Measurements from ENCODE around the gene DLL4. TPM values are rescaled to one million over a fixed set of nuclear protein-coding genes. Genes with fewer than 3 reads are reported as not detected.
"Not testable (repeated sequence)": the region's sequence is repeated elsewhere in the genome, so short reads cannot be mapped to it uniquely, and the experiment has no call there.

Gene DLL4
- total and polyA plus RNA-seq, 4 donors = 11.8 to 31.8 (median 17.1) TPM

GRCh38 chr15:40959331-40960141 lies 30.4 kb downstream of the DLL4 start:
- peaks cover 0 to 11% (median 0%) of the 10 kb centered on the region in 5 donors for H3K4me1 ChIP-seq (ENCODE audit: control insufficient read depth in 5 of 5, insufficient read depth in 5 of 5, low read length in 5 of 5)
- no peak for ATAC-seq (ENCODE audit: insufficient read depth, low FRiP score)
- TF ChIP-seq CTCF (IDR thresholded peaks at IDR 0.05; ENCODE audit: control extremely low read depth, extremely low read depth) = no peak
- H3K36me3 ChIP-seq (ENCODE audit: control insufficient read depth in 4 of 4, insufficient read depth in 4 of 4, low read length in 4 of 4) = peaks cover 0 to 2% (median 0%) of the 10 kb centered on the region in 4 donors
- H3K9me3 ChIP-seq (ENCODE audit: control insufficient read depth in 4 of 4, insufficient read depth in 3 of 4, low read length in 3 of 4) = no peaks in the 10 kb centered on the region
- no peak overlapping the region for H3K27ac ChIP-seq (ENCODE audit: low read depth in 1 of 2, low read length in 1 of 2)
- 78 to 83% methylated on average over 21 to 22 of the region's 22 CpGs for WGBS, 2 donors
- H3K27me3 ChIP-seq (ENCODE audit: control insufficient read depth in 3 of 3, insufficient read depth in 3 of 3, low read length in 2 of 3) = no peaks in the 10 kb centered on the region
- no peak overlapping the region for H3K4me3 ChIP-seq
- no peak overlapping the region for H3K9ac ChIP-seq (ENCODE audit: insufficient read depth in 1 of 2, low read length in 2 of 2)
- no peak for DNase-seq

GRCh38 chr15:40960151-40960885 lies 31.2 kb downstream of the DLL4 start:
- Histone ChIP-seq H3K27ac (ENCODE audit: low read depth in 1 of 2, low read length in 1 of 2) (peak overlapping the region in 1 of 2 donors; percentile 68), H3K9ac (ENCODE audit: insufficient read depth in 1 of 2, low read length in 2 of 2) (no peak overlapping the region), H3K4me3 (no peak overlapping the region), H3K9me3 (ENCODE audit: control insufficient read depth in 4 of 4, insufficient read depth in 3 of 4, low read length in 3 of 4) (no peaks in the 10 kb centered on the region), H3K27me3 (ENCODE audit: control insufficient read depth in 3 of 3, insufficient read depth in 3 of 3, low read length in 2 of 3) (no peaks in the 10 kb centered on the region), H3K4me1 (ENCODE audit: control insufficient read depth in 5 of 5, insufficient read depth in 5 of 5, low read length in 5 of 5) (peaks cover 0 to 11% (median 0%) of the 10 kb centered on the region in 5 donors), H3K36me3 (ENCODE audit: control insufficient read depth in 4 of 4, insufficient read depth in 4 of 4, low read length in 4 of 4) (peaks cover 0 to 2% (median 0%) of the 10 kb centered on the region in 4 donors)
- DNase-seq = no peak
- ATAC-seq (ENCODE audit: insufficient read depth, low FRiP score) = no peak
- WGBS, 2 donors = 94 to 96% methylated on average over 16 of the region's 16 CpGs
- TF ChIP-seq CTCF (IDR thresholded peaks at IDR 0.05; ENCODE audit: control extremely low read depth, extremely low read depth) = no peak

GRCh38 chr15:40960925-40961324 lies 31.8 kb downstream of the DLL4 start:
- Histone ChIP-seq H3K27ac (ENCODE audit: low read depth in 1 of 2, low read length in 1 of 2) (peak overlapping the region in 1 of 2 donors; percentile 68), H3K4me3 (no peak overlapping the region), H3K9ac (ENCODE audit: insufficient read depth in 1 of 2, low read length in 2 of 2) (no peak overlapping the region), H3K4me1 (ENCODE audit: control insufficient read depth in 5 of 5, insufficient read depth in 5 of 5, low read length in 5 of 5) (peaks cover 0 to 10% (median 3%) of the 10 kb centered on the region in 5 donors), H3K9me3 (ENCODE audit: control insufficient read depth in 4 of 4, insufficient read depth in 3 of 4, low read length in 3 of 4) (no peaks in the 10 kb centered on the region), H3K27me3 (ENCODE audit: control insufficient read depth in 3 of 3, insufficient read depth in 3 of 3, low read length in 2 of 3) (no peaks in the 10 kb centered on the region), H3K36me3 (ENCODE audit: control insufficient read depth in 4 of 4, insufficient read depth in 4 of 4, low read length in 4 of 4) (no peaks in the 10 kb centered on the region)
- ATAC-seq (ENCODE audit: insufficient read depth, low FRiP score) = peak; percentile 83
- DNase-seq = no peak
- no peak for TF ChIP-seq CTCF (IDR thresholded peaks at IDR 0.05; ENCODE audit: control extremely low read depth, extremely low read depth)
- WGBS, 2 donors = 37 to 67% methylated on average over 11 of the region's 11 CpGs

GRCh38 chr15:40961740-40962139 lies 32.6 kb downstream of the DLL4 start:
- 93 to 97% methylated on average over 17 to 25 of the region's 25 CpGs for WGBS, 2 donors
- H3K9ac ChIP-seq (ENCODE audit: insufficient read depth in 1 of 2, low read length in 2 of 2); H3K27me3 ChIP-seq (ENCODE audit: control insufficient read depth in 3 of 3, insufficient read depth in 3 of 3, low read length in 2 of 3); H3K36me3 ChIP-seq (ENCODE audit: control insufficient read depth in 4 of 4, insufficient read depth in 4 of 4, low read length in 4 of 4); H3K9me3 ChIP-seq (ENCODE audit: control insufficient read depth in 4 of 4, insufficient read depth in 3 of 4, low read length in 3 of 4); ATAC-seq (ENCODE audit: insufficient read depth, low FRiP score); H3K4me3 ChIP-seq; H3K27ac ChIP-seq (ENCODE audit: low read depth in 1 of 2, low read length in 1 of 2); DNase-seq: not testable (repeated sequence)
- peaks cover 0 to 13% (median 8%) of the 10 kb centered on the region in 5 donors for H3K4me1 ChIP-seq (ENCODE audit: control insufficient read depth in 5 of 5, insufficient read depth in 5 of 5, low read length in 5 of 5)

- H3K27ac ChIP-seq (ENCODE audit: low read depth in 1 of 2, low read length in 1 of 2); DNase-seq; H3K9ac ChIP-seq (ENCODE audit: insufficient read depth in 1 of 2, low read length in 2 of 2); H3K9me3 ChIP-seq (ENCODE audit: control insufficient read depth in 4 of 4, insufficient read depth in 3 of 4, low read length in 3 of 4); ATAC-seq (ENCODE audit: insufficient read depth, low FRiP score); H3K4me3 ChIP-seq; H3K36me3 ChIP-seq (ENCODE audit: control insufficient read depth in 4 of 4, insufficient read depth in 4 of 4, low read length in 4 of 4); H3K27me3 ChIP-seq (ENCODE audit: control insufficient read depth in 3 of 3, insufficient read depth in 3 of 3, low read length in 2 of 3): not testable (repeated sequence)
- 97% methylated on average over 14 of the region's 14 CpGs for WGBS, 2 donors
- H3K4me1 ChIP-seq (ENCODE audit: control insufficient read depth in 5 of 5, insufficient read depth in 5 of 5, low read length in 5 of 5) = peaks cover 0 to 17% (median 5%) of the 10 kb centered on the region in 5 donors
Measured at GRCh38 chr15:40962317-40962716, 33.2 kb downstream of the DLL4 start.

Measured in lung (tissue), 12 donors.